ENCODE data around the gene ATP6V1E1. TPM values are rescaled to one million over a fixed set of nuclear protein-coding genes. Genes with fewer than 3 reads are reported as not detected.

The ATP6V1E1 gene
- total and polyA plus RNA-seq, 9 of the 15 experiments (the other 6 are each of a cell fraction or from before 2014, with no cell fraction given): 122 to 249 (median 179) TPM

DNA sequence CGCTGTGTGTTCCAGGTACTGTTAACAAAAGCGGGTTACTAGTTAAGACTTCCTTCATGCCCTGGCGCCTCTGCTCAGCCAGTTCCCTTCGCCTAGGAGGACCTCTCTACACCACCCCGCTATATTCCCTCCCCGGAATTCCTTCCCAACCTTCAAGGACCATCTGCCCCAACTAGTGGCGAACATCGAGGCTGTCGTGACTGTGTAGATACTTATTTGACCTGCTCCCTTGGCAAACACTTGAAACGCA lies 9.6 kb upstream of the ATP6V1E1 start (continued):
- peak; percentile 94 for TF ChIP-seq ZC3H4 (CRISPR knock-in tag; IDR thresholded peaks at IDR 0.05; ENCODE audit: borderline replicate concordance)
- TF ChIP-seq, protein P1, sequence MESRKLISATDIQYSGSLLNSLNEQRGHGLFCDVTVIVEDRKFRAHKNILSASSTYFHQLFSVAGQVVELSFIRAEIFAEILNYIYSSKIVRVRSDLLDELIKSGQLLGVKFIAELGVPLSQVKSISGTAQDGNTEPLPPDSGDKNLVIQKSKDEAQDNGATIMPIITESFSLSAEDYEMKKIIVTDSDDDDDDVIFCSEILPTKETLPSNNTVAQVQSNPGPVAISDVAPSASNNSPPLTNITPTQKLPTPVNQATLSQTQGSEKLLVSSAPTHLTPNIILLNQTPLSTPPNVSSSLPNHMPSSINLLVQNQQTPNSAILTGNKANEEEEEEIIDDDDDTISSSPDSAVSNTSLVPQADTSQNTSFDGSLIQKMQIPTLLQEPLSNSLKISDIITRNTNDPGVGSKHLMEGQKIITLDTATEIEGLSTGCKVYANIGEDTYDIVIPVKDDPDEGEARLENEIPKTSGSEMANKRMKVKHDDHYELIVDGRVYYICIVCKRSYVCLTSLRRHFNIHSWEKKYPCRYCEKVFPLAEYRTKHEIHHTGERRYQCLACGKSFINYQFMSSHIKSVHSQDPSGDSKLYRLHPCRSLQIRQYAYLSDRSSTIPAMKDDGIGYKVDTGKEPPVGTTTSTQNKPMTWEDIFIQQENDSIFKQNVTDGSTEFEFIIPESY (CRISPR knock-in tag; IDR thresholded peaks at IDR 0.05): no peak
- TF ChIP-seq, protein P2, sequence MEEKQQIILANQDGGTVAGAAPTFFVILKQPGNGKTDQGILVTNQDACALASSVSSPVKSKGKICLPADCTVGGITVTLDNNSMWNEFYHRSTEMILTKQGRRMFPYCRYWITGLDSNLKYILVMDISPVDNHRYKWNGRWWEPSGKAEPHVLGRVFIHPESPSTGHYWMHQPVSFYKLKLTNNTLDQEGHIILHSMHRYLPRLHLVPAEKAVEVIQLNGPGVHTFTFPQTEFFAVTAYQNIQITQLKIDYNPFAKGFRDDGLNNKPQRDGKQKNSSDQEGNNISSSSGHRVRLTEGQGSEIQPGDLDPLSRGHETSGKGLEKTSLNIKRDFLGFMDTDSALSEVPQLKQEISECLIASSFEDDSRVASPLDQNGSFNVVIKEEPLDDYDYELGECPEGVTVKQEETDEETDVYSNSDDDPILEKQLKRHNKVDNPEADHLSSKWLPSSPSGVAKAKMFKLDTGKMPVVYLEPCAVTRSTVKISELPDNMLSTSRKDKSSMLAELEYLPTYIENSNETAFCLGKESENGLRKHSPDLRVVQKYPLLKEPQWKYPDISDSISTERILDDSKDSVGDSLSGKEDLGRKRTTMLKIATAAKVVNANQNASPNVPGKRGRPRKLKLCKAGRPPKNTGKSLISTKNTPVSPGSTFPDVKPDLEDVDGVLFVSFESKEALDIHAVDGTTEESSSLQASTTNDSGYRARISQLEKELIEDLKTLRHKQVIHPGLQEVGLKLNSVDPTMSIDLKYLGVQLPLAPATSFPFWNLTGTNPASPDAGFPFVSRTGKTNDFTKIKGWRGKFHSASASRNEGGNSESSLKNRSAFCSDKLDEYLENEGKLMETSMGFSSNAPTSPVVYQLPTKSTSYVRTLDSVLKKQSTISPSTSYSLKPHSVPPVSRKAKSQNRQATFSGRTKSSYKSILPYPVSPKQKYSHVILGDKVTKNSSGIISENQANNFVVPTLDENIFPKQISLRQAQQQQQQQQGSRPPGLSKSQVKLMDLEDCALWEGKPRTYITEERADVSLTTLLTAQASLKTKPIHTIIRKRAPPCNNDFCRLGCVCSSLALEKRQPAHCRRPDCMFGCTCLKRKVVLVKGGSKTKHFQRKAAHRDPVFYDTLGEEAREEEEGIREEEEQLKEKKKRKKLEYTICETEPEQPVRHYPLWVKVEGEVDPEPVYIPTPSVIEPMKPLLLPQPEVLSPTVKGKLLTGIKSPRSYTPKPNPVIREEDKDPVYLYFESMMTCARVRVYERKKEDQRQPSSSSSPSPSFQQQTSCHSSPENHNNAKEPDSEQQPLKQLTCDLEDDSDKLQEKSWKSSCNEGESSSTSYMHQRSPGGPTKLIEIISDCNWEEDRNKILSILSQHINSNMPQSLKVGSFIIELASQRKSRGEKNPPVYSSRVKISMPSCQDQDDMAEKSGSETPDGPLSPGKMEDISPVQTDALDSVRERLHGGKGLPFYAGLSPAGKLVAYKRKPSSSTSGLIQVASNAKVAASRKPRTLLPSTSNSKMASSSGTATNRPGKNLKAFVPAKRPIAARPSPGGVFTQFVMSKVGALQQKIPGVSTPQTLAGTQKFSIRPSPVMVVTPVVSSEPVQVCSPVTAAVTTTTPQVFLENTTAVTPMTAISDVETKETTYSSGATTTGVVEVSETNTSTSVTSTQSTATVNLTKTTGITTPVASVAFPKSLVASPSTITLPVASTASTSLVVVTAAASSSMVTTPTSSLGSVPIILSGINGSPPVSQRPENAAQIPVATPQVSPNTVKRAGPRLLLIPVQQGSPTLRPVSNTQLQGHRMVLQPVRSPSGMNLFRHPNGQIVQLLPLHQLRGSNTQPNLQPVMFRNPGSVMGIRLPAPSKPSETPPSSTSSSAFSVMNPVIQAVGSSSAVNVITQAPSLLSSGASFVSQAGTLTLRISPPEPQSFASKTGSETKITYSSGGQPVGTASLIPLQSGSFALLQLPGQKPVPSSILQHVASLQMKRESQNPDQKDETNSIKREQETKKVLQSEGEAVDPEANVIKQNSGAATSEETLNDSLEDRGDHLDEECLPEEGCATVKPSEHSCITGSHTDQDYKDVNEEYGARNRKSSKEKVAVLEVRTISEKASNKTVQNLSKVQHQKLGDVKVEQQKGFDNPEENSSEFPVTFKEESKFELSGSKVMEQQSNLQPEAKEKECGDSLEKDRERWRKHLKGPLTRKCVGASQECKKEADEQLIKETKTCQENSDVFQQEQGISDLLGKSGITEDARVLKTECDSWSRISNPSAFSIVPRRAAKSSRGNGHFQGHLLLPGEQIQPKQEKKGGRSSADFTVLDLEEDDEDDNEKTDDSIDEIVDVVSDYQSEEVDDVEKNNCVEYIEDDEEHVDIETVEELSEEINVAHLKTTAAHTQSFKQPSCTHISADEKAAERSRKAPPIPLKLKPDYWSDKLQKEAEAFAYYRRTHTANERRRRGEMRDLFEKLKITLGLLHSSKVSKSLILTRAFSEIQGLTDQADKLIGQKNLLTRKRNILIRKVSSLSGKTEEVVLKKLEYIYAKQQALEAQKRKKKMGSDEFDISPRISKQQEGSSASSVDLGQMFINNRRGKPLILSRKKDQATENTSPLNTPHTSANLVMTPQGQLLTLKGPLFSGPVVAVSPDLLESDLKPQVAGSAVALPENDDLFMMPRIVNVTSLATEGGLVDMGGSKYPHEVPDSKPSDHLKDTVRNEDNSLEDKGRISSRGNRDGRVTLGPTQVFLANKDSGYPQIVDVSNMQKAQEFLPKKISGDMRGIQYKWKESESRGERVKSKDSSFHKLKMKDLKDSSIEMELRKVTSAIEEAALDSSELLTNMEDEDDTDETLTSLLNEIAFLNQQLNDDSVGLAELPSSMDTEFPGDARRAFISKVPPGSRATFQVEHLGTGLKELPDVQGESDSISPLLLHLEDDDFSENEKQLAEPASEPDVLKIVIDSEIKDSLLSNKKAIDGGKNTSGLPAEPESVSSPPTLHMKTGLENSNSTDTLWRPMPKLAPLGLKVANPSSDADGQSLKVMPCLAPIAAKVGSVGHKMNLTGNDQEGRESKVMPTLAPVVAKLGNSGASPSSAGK (IDR thresholded peaks at IDR 0.05): 0 out of 2 replicates have a peak, but pooled peaks have one; percentile 19
- peak; percentile 69 for TF ChIP-seq FOXJ2 (tag; IDR thresholded peaks at IDR 0.05)
- peak; percentile 45 for TF ChIP-seq ASH1L (IDR thresholded peaks at IDR 0.05; ENCODE audit: borderline replicate concordance, low read depth, partially characterized antibody)
- TF ChIP-seq ARNT (IDR thresholded peaks at IDR 0.05): peak; percentile 66 to 80; a peak in 2 of 4 replicates
- TF ChIP-seq E2F3 (CRISPR knock-in tag; IDR thresholded peaks at IDR 0.05): no peak
- TF ChIP-seq, protein P3, sequence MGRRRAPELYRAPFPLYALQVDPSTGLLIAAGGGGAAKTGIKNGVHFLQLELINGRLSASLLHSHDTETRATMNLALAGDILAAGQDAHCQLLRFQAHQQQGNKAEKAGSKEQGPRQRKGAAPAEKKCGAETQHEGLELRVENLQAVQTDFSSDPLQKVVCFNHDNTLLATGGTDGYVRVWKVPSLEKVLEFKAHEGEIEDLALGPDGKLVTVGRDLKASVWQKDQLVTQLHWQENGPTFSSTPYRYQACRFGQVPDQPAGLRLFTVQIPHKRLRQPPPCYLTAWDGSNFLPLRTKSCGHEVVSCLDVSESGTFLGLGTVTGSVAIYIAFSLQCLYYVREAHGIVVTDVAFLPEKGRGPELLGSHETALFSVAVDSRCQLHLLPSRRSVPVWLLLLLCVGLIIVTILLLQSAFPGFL (CRISPR knock-in tag; IDR thresholded peaks at IDR 0.05): 0 out of 2 replicates have a peak, but pooled peaks have one; percentile 3
- peak; percentile 66 for TF ChIP-seq SMARCA4 (IDR thresholded peaks at IDR 0.05)
- TF ChIP-seq, protein P4, sequence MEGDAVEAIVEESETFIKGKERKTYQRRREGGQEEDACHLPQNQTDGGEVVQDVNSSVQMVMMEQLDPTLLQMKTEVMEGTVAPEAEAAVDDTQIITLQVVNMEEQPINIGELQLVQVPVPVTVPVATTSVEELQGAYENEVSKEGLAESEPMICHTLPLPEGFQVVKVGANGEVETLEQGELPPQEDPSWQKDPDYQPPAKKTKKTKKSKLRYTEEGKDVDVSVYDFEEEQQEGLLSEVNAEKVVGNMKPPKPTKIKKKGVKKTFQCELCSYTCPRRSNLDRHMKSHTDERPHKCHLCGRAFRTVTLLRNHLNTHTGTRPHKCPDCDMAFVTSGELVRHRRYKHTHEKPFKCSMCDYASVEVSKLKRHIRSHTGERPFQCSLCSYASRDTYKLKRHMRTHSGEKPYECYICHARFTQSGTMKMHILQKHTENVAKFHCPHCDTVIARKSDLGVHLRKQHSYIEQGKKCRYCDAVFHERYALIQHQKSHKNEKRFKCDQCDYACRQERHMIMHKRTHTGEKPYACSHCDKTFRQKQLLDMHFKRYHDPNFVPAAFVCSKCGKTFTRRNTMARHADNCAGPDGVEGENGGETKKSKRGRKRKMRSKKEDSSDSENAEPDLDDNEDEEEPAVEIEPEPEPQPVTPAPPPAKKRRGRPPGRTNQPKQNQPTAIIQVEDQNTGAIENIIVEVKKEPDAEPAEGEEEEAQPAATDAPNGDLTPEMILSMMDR (IDR thresholded peaks at IDR 0.05 in 2 of 3, conservative IDR thresholded peaks at IDR 0.05 in 1 of 3; ENCODE audit: insufficient read depth in 2 of 3, low read depth in 1 of 3, low read length in 3 of 3): peak; percentile 18 to 25 (median 21); a peak in 3 of 6 replicates
- no peak for TF ChIP-seq ZNF124 (CRISPR knock-in tag; IDR thresholded peaks at IDR 0.05)
- TF ChIP-seq ZSCAN29 (IDR thresholded peaks at IDR 0.05): peak; percentile 62; the same call in 1 of the 2 replicates
